B cell (primary cell): ENCODE data around the gene SMC4. TPM values are rescaled to one million over a fixed set of nuclear protein-coding genes. Genes with fewer than 3 reads are reported as not detected.

Experiments used
- ATAC-seq: fragments of 200-7000 bp; cut with Tn5 transposase; one replicate; pipeline ENCODE4 v1.10.0; 2021; ENCODE audit warnings: low read depth, mild to moderate bottlenecking, moderate number of reproducible peaks, moderate library complexity
- CTCF ChIA-PET: fragments of 350-600 bp; sonication (Branson Sonifier 250); formaldehyde crosslinking; loops from one replicate; lab custom pipeline; 2021; ENCODE audit warnings: antibody characterized with exemption, inconsistent platforms; lab: Charles Lee
- POLR2A ChIA-PET: fragments of 350-600 bp; sonication (Branson Sonifier 250); formaldehyde crosslinking; loops from one replicate; lab custom pipeline; 2021; ENCODE audit warnings: antibody characterized with exemption; lab: Charles Lee
- DNase-seq: peaks from one replicate; pipeline ENCODE4 v3.0.0; 2013
- H2AFZ ChIP-seq: 2 replicates; pipeline ENCODE4 v1.6.1; 2012; ENCODE audit warnings: mild to moderate bottlenecking, low read depth, low read length; ENCODE audit not compliant: insufficient read depth, poor library complexity, severe bottlenecking
- H3K27ac ChIP-seq, 2 donors: 1 replicate in 1 of 2; 2 replicates in 1 of 2; pipeline ENCODE4 v1.5.1; 2012 to 2013; ENCODE audit warnings: low read length in 2 of 2, mild to moderate bottlenecking in 2 of 2, moderate library complexity in 1 of 2
- H3K27me3 ChIP-seq, 4 experiments: fragments of 200-600 bp in 1 of 4; sonication (generic) in 1 of 4; replicated peaks in 1 of 4; 1 replicate in 2 of 4; 2 replicates in 2 of 4; pipeline versions ENCODE4 v1.6.1 to v1.7.0; 2013 to 2016; ENCODE audit warnings: low read length in 3 of 4, mild to moderate bottlenecking in 2 of 4, mixed read lengths in 1 of 4, moderate library complexity in 1 of 4; ENCODE audit not compliant: insufficient read depth in 4 of 4, control insufficient read depth in 3 of 4; ENCODE audit errors: control extremely low read depth in 1 of 4
- H3K36me3 ChIP-seq, 2 experiments: replicated peaks in 1 of 2; 1 replicate in 1 of 2; 2 replicates in 1 of 2; pipeline versions ENCODE4 v1.6.1 to v1.7.1; 2013; ENCODE audit warnings: low read length in 1 of 2; ENCODE audit not compliant: insufficient read depth in 2 of 2, control insufficient read depth in 1 of 2; ENCODE audit errors: control extremely low read depth in 1 of 2, extremely low read depth in 1 of 2
- H3K4me1 ChIP-seq, 2 donors: fragments of 200-600 bp in 1 of 2; sonication (generic) in 1 of 2; 1 replicate in 1 of 2; 2 replicates in 1 of 2; pipeline versions ENCODE4 v1.5.1 to v1.6.1; 2013 to 2017; ENCODE audit warnings: low read length in 2 of 2; ENCODE audit not compliant: control insufficient read depth in 2 of 2, insufficient read depth in 2 of 2
- H3K4me2 ChIP-seq: replicated peaks from 2 replicates; pipeline ENCODE3; 2012; ENCODE audit warnings: mild to moderate bottlenecking, low read depth, low read length; ENCODE audit not compliant: poor library complexity, severe bottlenecking
- H3K4me3 ChIP-seq, 5 experiments: fragments of 200-600 bp in 1 of 5; sonication (generic) in 1 of 5; 1 replicate in 3 of 5; 2 replicates in 2 of 5; pipeline versions ENCODE4 v1.5.1 to v1.7.0; 2011 to 2016; ENCODE audit warnings: low read length in 4 of 5, mild to moderate bottlenecking in 4 of 5, low read depth in 2 of 5, control low read depth in 1 of 5, moderate library complexity in 1 of 5; ENCODE audit not compliant: insufficient read depth in 1 of 5; ENCODE audit errors: control extremely low read depth in 1 of 5, extremely low read depth in 1 of 5
- H3K79me2 ChIP-seq: fragments of 200-600 bp; sonication (generic); one replicate; pipeline ENCODE4 v1.6.0; 2016; ENCODE audit warnings: low read length; ENCODE audit not compliant: control insufficient read depth, insufficient read depth
- H3K9ac ChIP-seq: fragments of 200-600 bp; sonication (generic); 2 replicates; pipeline ENCODE4 v1.6.1; 2017; ENCODE audit warnings: mild to moderate bottlenecking, low read length, moderate library complexity
- H3K9me3 ChIP-seq, 3 donors: one replicate each; pipeline versions ENCODE4 v1.6.1 to v1.7.1; 2013; ENCODE audit warnings: low read length in 2 of 3; ENCODE audit not compliant: control insufficient read depth in 2 of 3, insufficient read depth in 1 of 3; ENCODE audit errors: control extremely low read depth in 1 of 3
- H4K20me1 ChIP-seq: 2 replicates; pipeline ENCODE4 v1.6.0; 2012; ENCODE audit warnings: mild to moderate bottlenecking, low read length; ENCODE audit not compliant: insufficient read depth, control insufficient read depth, poor library complexity, severe bottlenecking
- H3K27ac Mint-ChIP-seq: one replicate; pipeline ENCODE4 v1.8.0; 2021; ENCODE audit warnings: mixed read lengths
- H3K27me3 Mint-ChIP-seq: one replicate; pipeline ENCODE4 v1.8.0; 2021; ENCODE audit warnings: mixed read lengths
- H3K4me1 Mint-ChIP-seq: one replicate; pipeline ENCODE4 v1.8.0; 2021; ENCODE audit warnings: mixed read lengths
- H3K4me3 Mint-ChIP-seq: one replicate; pipeline ENCODE4 v1.8.0; 2021; ENCODE audit warnings: mixed read lengths
- H3K9me3 Mint-ChIP-seq: one replicate; pipeline ENCODE4 v1.8.0; 2022; ENCODE audit warnings: mixed read lengths; ENCODE audit not compliant: insufficient read depth
- CTCF ChIP-seq: fragments of 200-600 bp; IDR thresholded peaks from one replicate; pipeline ENCODE4 v1.8.0; 2022; ENCODE audit warnings: antibody characterized with exemption, mild to moderate bottlenecking
- EZH2 ChIP-seq: IDR thresholded peaks from 2 replicates; pipeline ENCODE4 v1.6.1; 2012; ENCODE audit warnings: borderline replicate concordance, low read depth, mild to moderate bottlenecking, moderate library complexity, low read length; ENCODE audit not compliant: insufficient read depth, poor library complexity, severe bottlenecking
- WGBS: methylation state at CpG from one replicate; pipeline ENCODE4 v1.1.5; 2013; ENCODE audit warnings: missing lambda C conversion rate; ENCODE audit not compliant: insufficient coverage; 5-methylcytosine and 5-hydroxymethylcytosine counted together
- intact Hi-C: fragments of 100-400 bp; cut with micrococcal nuclease; formaldehyde crosslinking; loops from one replicate; pipeline ENCODE4 v1.10.0; 2022
- polyA plus RNA-seq: library from polyadenylated mRNA; depleted of rRNA; stranded (reverse); fragments of >200 nt; gene quantifications from 2 replicates; pipeline ENCODE4 v1.2.3, GENCODE V29; 2012
- total RNA-seq, 2 donors: library from RNA; stranded (reverse); fragments of 120-200 nt in 1 of 2; gene quantifications; 1 replicate in 1 of 2; 2 replicates in 1 of 2; pipeline versions ENCODE4 v1.2.3 to v1.2.4, GENCODE V29; 2013 to 2022

Gene SMC4
- total and polyA plus RNA-seq, 2 donors (not counting 1 experiment from before 2014, with no cell fraction given) = 12.4 to 55.1 TPM

DNA sequence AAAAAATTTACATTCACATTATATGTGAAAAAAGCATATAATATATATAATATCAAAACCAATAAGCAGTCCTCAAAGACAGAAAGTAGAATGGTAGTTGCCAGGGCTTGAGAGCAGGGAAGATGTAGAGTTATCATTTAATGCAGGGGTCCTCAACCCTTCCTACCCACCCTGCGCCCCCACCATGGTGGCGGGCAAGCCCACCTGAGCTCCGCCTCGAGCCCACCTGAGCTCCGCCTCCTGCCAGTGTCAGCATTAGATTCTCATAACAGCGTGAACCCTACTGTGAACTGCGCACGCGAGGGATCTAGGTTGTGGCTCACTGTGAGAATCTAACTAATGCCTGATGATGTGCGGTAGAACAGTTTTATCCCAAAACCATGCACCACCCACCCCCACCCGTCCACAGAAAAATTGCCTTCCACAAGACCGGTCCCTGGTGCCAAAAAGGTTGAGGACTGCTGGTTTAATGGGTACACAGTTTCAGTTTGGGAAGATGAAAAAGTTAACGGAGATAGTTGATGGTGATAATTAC is 47.1 kb downstream of the SMC4 start:
- H3K4me1 Mint-ChIP-seq = peaks cover 36% of the 10 kb centered on the region
- intact Hi-C loops = loop anchor here (5.0 to 10.0 kb wide), 3 partner anchors 41 to 778 kb away; partner anchors contain the start of genes NMD3 and PPM1L
- POLR2A ChIA-PET = no interaction called here
- TF ChIP-seq EZH2 (no peak), CTCF (no peak)
- H3K27me3 Mint-ChIP-seq = no peaks in the 10 kb centered on the region
- no peak overlapping the region for H3K4me3 ChIP-seq
- no peak overlapping the region for H3K4me2 ChIP-seq
- no peaks in the 10 kb centered on the region for H3K9me3 Mint-ChIP-seq
- H3K9me3 ChIP-seq = peaks cover 0 to 10% (median 0%) of the 10 kb centered on the region in 3 donors
- no peaks in the 10 kb centered on the region for H3K36me3 ChIP-seq
- no peak overlapping the region for H3K27ac Mint-ChIP-seq
- WGBS = 100% methylated on average over 7 of the region's 13 CpGs
- peaks cover 16 to 18% of the 10 kb centered on the region in 2 donors for H3K4me1 ChIP-seq
- no peak overlapping the region for H3K27ac ChIP-seq
- CTCF ChIA-PET = no interaction called here
- no peaks in the 10 kb centered on the region for H4K20me1 ChIP-seq
- H3K27me3 ChIP-seq = peaks cover 0 to 3% (median 0%) of the 10 kb centered on the region in 4 experiments
- H3K4me3 Mint-ChIP-seq = no peak overlapping the region
- H3K9ac ChIP-seq = no peak overlapping the region
- DNase-seq = no peak
- no peak for ATAC-seq
- no peak overlapping the region for H2AFZ ChIP-seq
- peaks cover 69% of the 10 kb centered on the region for H3K79me2 ChIP-seq

DNA sequence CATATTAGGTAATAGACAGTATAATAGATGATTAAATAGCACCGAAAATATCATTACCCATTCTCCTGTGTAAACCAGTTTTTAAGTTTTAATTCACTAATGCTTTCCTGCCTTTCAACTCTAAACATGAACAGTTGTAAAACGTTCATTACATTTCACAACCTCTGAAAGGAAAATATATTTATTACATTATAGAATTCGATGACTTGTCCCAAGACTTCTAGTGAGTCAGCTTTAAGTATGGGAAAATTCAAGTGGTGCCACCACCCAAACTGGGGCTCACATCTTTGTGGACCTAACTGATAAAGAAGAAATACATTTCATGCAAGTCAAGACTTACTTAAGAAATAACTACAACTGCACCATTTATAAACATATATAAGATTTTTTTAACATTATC is 48.1 kb downstream of the SMC4 start:
- no peak overlapping the region for H3K9ac ChIP-seq
- no CpG with 5 or more reads among the region's 3 CpGs for WGBS

More for the DNA sequence above, 48.1 kb downstream of the SMC4 start:
- intact Hi-C loops = loop anchor here (5.0 to 10.0 kb wide), 3 partner anchors 40 to 777 kb away; partner anchors contain the start of genes NMD3 and PPM1L
- Histone ChIP-seq H3K4me1 (peaks cover 16 to 18% of the 10 kb centered on the region in 2 donors), H3K4me2 (peak overlapping the region; percentile 92), H3K27ac (no peak overlapping the region), H4K20me1 (no peaks in the 10 kb centered on the region), H3K36me3 (no peaks in the 10 kb centered on the region), H3K4me3 (no peak overlapping the region), H3K9me3 (peaks cover 0 to 10% (median 0%) of the 10 kb centered on the region in 3 donors), H3K79me2 (peaks cover 60% of the 10 kb centered on the region), H2AFZ (no peak overlapping the region), H3K27me3 (peaks cover 0 to 3% (median 0%) of the 10 kb centered on the region in 4 experiments)
- Mint-ChIP-seq H3K27ac (no peak overlapping the region), H3K4me1 (peaks cover 36% of the 10 kb centered on the region), H3K4me3 (no peak overlapping the region), H3K9me3 (no peaks in the 10 kb centered on the region), H3K27me3 (no peaks in the 10 kb centered on the region)
- TF ChIP-seq CTCF = no peak
- TF ChIP-seq EZH2 = no peak
- DNase-seq = no peak
- POLR2A ChIA-PET = no interaction called here
- CTCF ChIA-PET = no interaction called here
- no peak for ATAC-seq
